Osteoblast (primary cell): Measurements from ENCODE around the gene KLK5. TPM values are rescaled to one million over a fixed set of nuclear protein-coding genes. Genes with fewer than 3 reads are reported as not detected.

Experiments used
- DNase-seq: peaks from one replicate; pipeline ENCODE4 v3.0.0; 2011; ENCODE audit warnings: low spot score, mixed read lengths; ENCODE audit not compliant: insufficient read length; ENCODE audit errors: missing footprints
- H2AFZ ChIP-seq: 2 replicates; pipeline ENCODE4 v1.6.0; 2011; ENCODE audit warnings: mild to moderate bottlenecking, low read length
- H3K27ac ChIP-seq: 2 replicates; pipeline ENCODE4 v1.5.1; 2011; ENCODE audit warnings: mild to moderate bottlenecking, low read depth, low read length, moderate library complexity
- H3K27me3 ChIP-seq: 2 replicates; pipeline ENCODE4 v1.6.0; 2012; ENCODE audit warnings: mild to moderate bottlenecking, control low read depth, inconsistent platforms, low read length, moderate library complexity; ENCODE audit not compliant: insufficient read depth
- H3K36me3 ChIP-seq: 2 replicates; pipeline ENCODE4 v1.5.1; 2011; ENCODE audit warnings: mild to moderate bottlenecking, low read length, control low read depth, moderate library complexity; ENCODE audit not compliant: insufficient read depth
- H3K4me1 ChIP-seq: 2 replicates; pipeline ENCODE4 v1.5.1; 2011; ENCODE audit warnings: mild to moderate bottlenecking, low read length, control low read depth, moderate library complexity; ENCODE audit not compliant: insufficient read depth
- H3K4me2 ChIP-seq: 2 replicates; pipeline ENCODE4 v1.6.0; 2011; ENCODE audit warnings: mild to moderate bottlenecking, low read length; ENCODE audit not compliant: insufficient read depth
- H3K4me3 ChIP-seq: fragments of 200-600 bp; sonication (generic); 3 replicates; pipeline ENCODE4 v1.5.1; 2012; ENCODE audit warnings: mild to moderate bottlenecking, low read length, inconsistent platforms; ENCODE audit not compliant: insufficient read depth
- H3K79me2 ChIP-seq: 2 replicates; pipeline ENCODE4 v1.6.0; 2012; ENCODE audit warnings: mild to moderate bottlenecking, low read length, control low read depth, inconsistent platforms; ENCODE audit not compliant: insufficient read depth
- H3K9me3 ChIP-seq: 2 replicates; pipeline ENCODE4 v1.5.1; 2011; ENCODE audit warnings: low read depth, low read length, control low read depth
- H4K20me1 ChIP-seq: 2 replicates; pipeline ENCODE4 v1.6.0; 2012; ENCODE audit warnings: mild to moderate bottlenecking, low read length, control low read depth; ENCODE audit not compliant: insufficient read depth
- CTCF ChIP-seq: IDR thresholded peaks from 2 replicates; pipeline ENCODE4 v1.5.1; 2011; ENCODE audit warnings: mild to moderate bottlenecking, low read depth, low read length, moderate library complexity; ENCODE audit errors: extremely low read depth
- total RNA-seq: library from RNA; depleted of rRNA; stranded (reverse); fragments of >200 nt; gene quantifications from 2 replicates; pipeline ENCODE4 v1.2.3, GENCODE V29; 2012

The KLK5 gene
- total RNA-seq, 1 donor: not detected

DNA sequence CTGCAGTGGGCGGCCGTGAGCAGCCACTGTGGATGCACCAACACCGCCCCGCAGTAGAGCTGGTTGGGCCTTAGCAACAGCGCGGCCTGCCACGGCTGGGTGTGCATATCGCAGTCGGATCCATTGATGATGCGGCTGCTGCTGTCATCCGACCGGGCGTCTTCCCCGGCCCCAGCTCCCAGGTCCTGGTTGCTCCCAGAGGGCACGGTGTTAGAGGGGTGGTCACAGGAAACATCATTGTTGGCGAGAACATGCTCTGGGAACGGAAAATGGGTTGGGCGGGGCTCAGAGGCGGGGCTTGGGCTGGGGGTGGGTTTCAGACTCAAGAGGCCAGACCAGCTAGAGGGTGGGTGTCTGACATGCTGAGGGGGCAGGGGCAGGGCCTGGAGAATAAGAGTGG is 3.0 kb downstream of the KLK5 start:
- H3K36me3 ChIP-seq: no peaks in the 10 kb centered on the region
- no peaks in the 10 kb centered on the region for H3K79me2 ChIP-seq
- H4K20me1 ChIP-seq: no peaks in the 10 kb centered on the region
- H3K4me3 ChIP-seq: no peak overlapping the region
- no peaks in the 10 kb centered on the region for H3K4me1 ChIP-seq
- DNase-seq: no peak
- no peaks in the 10 kb centered on the region for H3K27me3 ChIP-seq
- no peaks in the 10 kb centered on the region for H3K9me3 ChIP-seq
- TF ChIP-seq CTCF: no peak
- no peak overlapping the region for H3K4me2 ChIP-seq
- no peak overlapping the region for H2AFZ ChIP-seq
- H3K27ac ChIP-seq: no peak overlapping the region

GRCh38 chr19:50947123-50947522 is 5.7 kb downstream of the KLK5 start:
- H3K27ac ChIP-seq: no peak overlapping the region
- H3K4me2 ChIP-seq: no peak overlapping the region
- H3K36me3 ChIP-seq: no peaks in the 10 kb centered on the region
- no peaks in the 10 kb centered on the region for H3K4me1 ChIP-seq
- H3K4me3 ChIP-seq: no peak overlapping the region
- no peak for TF ChIP-seq CTCF
- no peak overlapping the region for H2AFZ ChIP-seq
- no peaks in the 10 kb centered on the region for H3K79me2 ChIP-seq
- H4K20me1 ChIP-seq: no peaks in the 10 kb centered on the region
- no peak for DNase-seq
- H3K27me3 ChIP-seq: no peaks in the 10 kb centered on the region
- H3K9me3 ChIP-seq: no peaks in the 10 kb centered on the region

GRCh38 chr19:50944795-50945194 is 8.0 kb downstream of the KLK5 start:
- no peaks in the 10 kb centered on the region for H3K9me3 ChIP-seq
- H3K27me3 ChIP-seq: no peaks in the 10 kb centered on the region
- H3K27ac ChIP-seq: no peak overlapping the region
- H3K79me2 ChIP-seq: no peaks in the 10 kb centered on the region
- DNase-seq: no peak
- H2AFZ ChIP-seq: no peak overlapping the region
- no peak for TF ChIP-seq CTCF
- H3K36me3 ChIP-seq: no peaks in the 10 kb centered on the region
- no peak overlapping the region for H3K4me2 ChIP-seq
- H3K4me3 ChIP-seq: no peak overlapping the region
- H4K20me1 ChIP-seq: no peaks in the 10 kb centered on the region
- no peaks in the 10 kb centered on the region for H3K4me1 ChIP-seq

DNA sequence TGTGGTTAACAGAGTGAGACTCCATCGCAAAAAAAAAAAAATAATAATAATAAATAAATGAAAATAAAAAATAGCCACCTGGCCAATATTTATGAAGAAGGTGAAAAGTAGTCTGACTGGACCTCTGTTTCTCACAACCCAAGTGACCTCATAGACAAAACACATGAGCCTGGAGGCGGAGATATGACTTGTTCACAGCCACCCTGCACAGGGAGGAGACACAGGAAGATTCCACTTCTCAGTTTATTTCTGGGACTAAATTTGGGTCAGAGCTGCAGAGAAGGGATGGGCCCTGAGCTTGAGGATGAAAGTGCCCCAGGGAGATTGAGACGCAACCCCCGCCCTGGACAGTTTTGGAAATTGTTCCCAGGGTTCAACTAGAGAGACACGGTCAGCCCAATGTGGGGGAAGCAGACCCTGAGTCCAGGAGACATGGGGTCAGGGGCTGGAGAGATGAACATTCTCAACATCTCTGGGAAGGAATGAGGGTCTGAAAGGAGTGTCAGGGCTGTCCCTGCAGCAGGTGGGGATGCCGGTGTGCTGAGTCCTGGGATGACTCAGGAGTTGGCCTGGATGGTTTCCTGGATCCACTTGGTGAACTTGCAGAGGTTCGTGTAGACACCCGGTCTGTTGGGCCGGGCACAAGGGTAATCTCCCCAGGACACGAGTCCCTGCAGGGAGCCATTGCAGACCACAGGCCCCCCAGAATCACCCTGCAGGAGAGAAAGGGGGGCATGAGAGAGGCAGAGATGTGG is 9.6 kb downstream of the KLK5 start:
- no peak overlapping the region for H3K4me2 ChIP-seq
- no peaks in the 10 kb centered on the region for H3K4me1 ChIP-seq
- H4K20me1 ChIP-seq: no peaks in the 10 kb centered on the region
- H2AFZ ChIP-seq: no peak overlapping the region
- no peak for DNase-seq
- H3K79me2 ChIP-seq: no peaks in the 10 kb centered on the region
- TF ChIP-seq CTCF: no peak
- H3K4me3 ChIP-seq: no peak overlapping the region
- no peak overlapping the region for H3K27ac ChIP-seq
- no peaks in the 10 kb centered on the region for H3K9me3 ChIP-seq
- no peaks in the 10 kb centered on the region for H3K36me3 ChIP-seq
- H3K27me3 ChIP-seq: no peaks in the 10 kb centered on the region
